Endodermal cell (in vitro differentiated cells): Measurements from ENCODE around the gene NCMAP. TPM values are rescaled to one million over a fixed set of nuclear protein-coding genes. Genes with fewer than 3 reads are reported as not detected.

Experiments used
- DNase-seq: peaks from one replicate; pipeline ENCODE4 v3.0.0-alpha.2; 2017
- H3K27ac ChIP-seq: 2 replicates; pipeline ENCODE4 v1.5.1; 2013; ENCODE audit warnings: mild to moderate bottlenecking, low read depth, low read length, moderate library complexity
- H3K27me3 ChIP-seq: 2 replicates; pipeline ENCODE4 v1.6.1; 2013; ENCODE audit warnings: mild to moderate bottlenecking, low read length, moderate library complexity; ENCODE audit not compliant: insufficient read depth, control insufficient read depth, poor library complexity, severe bottlenecking
- H3K36me3 ChIP-seq: 2 replicates; pipeline ENCODE4 v1.7.0; 2013; ENCODE audit warnings: mild to moderate bottlenecking, low read length, moderate library complexity; ENCODE audit not compliant: control insufficient read depth, insufficient read depth
- H3K4me1 ChIP-seq: one replicate; pipeline ENCODE4 v1.7.0; 2013; ENCODE audit warnings: low read length; ENCODE audit not compliant: control insufficient read depth, insufficient read depth
- H3K4me3 ChIP-seq: 2 replicates; pipeline ENCODE4 v1.5.1; 2013; ENCODE audit warnings: mild to moderate bottlenecking, low read length, moderate library complexity
- H3K9ac ChIP-seq: 2 replicates; pipeline ENCODE4 v1.6.1; 2013; ENCODE audit warnings: mild to moderate bottlenecking, low read length, moderate library complexity; ENCODE audit not compliant: poor library complexity, severe bottlenecking; ENCODE audit errors: extremely low read depth
- H3K9me3 ChIP-seq: 2 replicates; pipeline ENCODE4 v1.6.1; 2013; ENCODE audit warnings: mild to moderate bottlenecking, low read length, moderate library complexity; ENCODE audit not compliant: control insufficient read depth
- H3K27ac Mint-ChIP-seq: 2 replicates; pipeline ENCODE4 v1.8.0; 2020; ENCODE audit warnings: mixed read lengths
- H3K27me3 Mint-ChIP-seq: 2 replicates; pipeline ENCODE4 v1.8.0; 2021; ENCODE audit warnings: mild to moderate bottlenecking, mixed read lengths; ENCODE audit not compliant: insufficient read depth
- H3K36me3 Mint-ChIP-seq: 2 replicates; pipeline ENCODE4 v1.8.0; 2020; ENCODE audit warnings: low read depth, mixed read lengths
- H3K4me1 Mint-ChIP-seq: 2 replicates; pipeline ENCODE4 v1.8.0; 2020; ENCODE audit warnings: mixed read lengths
- H3K4me3 Mint-ChIP-seq: 2 replicates; pipeline ENCODE4 v1.8.0; 2020; ENCODE audit warnings: mild to moderate bottlenecking, moderate library complexity, mixed read lengths
- H3K9me3 Mint-ChIP-seq: 2 replicates; pipeline ENCODE4 v1.8.0; 2020; ENCODE audit warnings: mild to moderate bottlenecking, mixed read lengths
- WGBS, 2 experiments: methylation state at CpG; one replicate each; pipeline versions ENCODE4 v1.1.5 to v1.1.7; 2013; ENCODE audit warnings: missing lambda C conversion rate in 2 of 2, mixed read lengths in 1 of 2; ENCODE audit not compliant: insufficient coverage in 1 of 2, insufficient read length in 1 of 2; 5-methylcytosine and 5-hydroxymethylcytosine counted together
- total RNA-seq, 2 donors: library from RNA; stranded (reverse); fragmentation: NEBNext Ultra II Directional in 1 of 2; extraction: Animal tissue kit (Norgen Biotek cat#: 25700) in 1 of 2; gene quantifications; 2 replicates in 1 of 2; 3 replicates in 1 of 2; pipeline ENCODE4 v1.2.1, GENCODE V29; 2021
- TF ChIP-seq, protein P1 (sequence below): fragments of 200-600 bp; sonication (generic); conservative IDR thresholded peaks from 2 replicates; pipeline ENCODE4 v1.5.0; 2021; ENCODE audit warnings: antibody characterized with exemption, mild to moderate bottlenecking

Gene NCMAP
- total RNA-seq, 2 donors from 2014 or later: 0.15 to 0.42 TPM

DNA sequence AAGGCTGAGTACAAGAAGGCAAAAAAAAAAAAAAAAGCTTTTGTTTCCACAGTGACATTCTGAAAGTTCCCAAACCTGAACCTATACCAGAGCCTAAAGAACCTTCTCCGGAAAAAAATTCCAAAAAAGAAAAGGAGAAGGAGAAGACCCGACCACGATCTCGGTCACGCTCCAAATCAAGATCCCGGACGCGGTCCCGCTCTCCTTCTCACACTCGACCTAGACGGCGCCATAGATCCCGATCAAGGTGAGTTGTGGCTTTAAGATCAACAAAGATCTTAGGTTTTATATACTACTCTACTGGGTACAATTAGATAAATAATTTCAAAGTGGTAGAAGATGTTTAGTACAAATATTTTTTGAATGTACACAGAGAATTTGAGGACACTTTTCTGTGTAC, 96.5 kb downstream of the NCMAP start:
- Mint-ChIP-seq H3K4me1 (no peaks in the 10 kb centered on the region), H3K27ac (no peak overlapping the region), H3K27me3 (no peaks in the 10 kb centered on the region), H3K4me3 (no peak overlapping the region), H3K9me3 (no peaks in the 10 kb centered on the region), H3K36me3 (peaks cover 90% of the 10 kb centered on the region)
- TF ChIP-seq, protein P1, sequence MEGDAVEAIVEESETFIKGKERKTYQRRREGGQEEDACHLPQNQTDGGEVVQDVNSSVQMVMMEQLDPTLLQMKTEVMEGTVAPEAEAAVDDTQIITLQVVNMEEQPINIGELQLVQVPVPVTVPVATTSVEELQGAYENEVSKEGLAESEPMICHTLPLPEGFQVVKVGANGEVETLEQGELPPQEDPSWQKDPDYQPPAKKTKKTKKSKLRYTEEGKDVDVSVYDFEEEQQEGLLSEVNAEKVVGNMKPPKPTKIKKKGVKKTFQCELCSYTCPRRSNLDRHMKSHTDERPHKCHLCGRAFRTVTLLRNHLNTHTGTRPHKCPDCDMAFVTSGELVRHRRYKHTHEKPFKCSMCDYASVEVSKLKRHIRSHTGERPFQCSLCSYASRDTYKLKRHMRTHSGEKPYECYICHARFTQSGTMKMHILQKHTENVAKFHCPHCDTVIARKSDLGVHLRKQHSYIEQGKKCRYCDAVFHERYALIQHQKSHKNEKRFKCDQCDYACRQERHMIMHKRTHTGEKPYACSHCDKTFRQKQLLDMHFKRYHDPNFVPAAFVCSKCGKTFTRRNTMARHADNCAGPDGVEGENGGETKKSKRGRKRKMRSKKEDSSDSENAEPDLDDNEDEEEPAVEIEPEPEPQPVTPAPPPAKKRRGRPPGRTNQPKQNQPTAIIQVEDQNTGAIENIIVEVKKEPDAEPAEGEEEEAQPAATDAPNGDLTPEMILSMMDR: no peak
- no peak overlapping the region for H3K4me3 ChIP-seq
- H3K36me3 ChIP-seq: peaks cover 95% of the 10 kb centered on the region
- 98 to 99% methylated on average over 11 to 13 of the region's 13 CpGs for WGBS, 2 experiments
- no peak overlapping the region for H3K27ac ChIP-seq
- H3K9ac ChIP-seq: no peak overlapping the region
- DNase-seq: no peak
- no peaks in the 10 kb centered on the region for H3K27me3 ChIP-seq
- no peaks in the 10 kb centered on the region for H3K4me1 ChIP-seq
- H3K9me3 ChIP-seq: no peaks in the 10 kb centered on the region

DNA sequence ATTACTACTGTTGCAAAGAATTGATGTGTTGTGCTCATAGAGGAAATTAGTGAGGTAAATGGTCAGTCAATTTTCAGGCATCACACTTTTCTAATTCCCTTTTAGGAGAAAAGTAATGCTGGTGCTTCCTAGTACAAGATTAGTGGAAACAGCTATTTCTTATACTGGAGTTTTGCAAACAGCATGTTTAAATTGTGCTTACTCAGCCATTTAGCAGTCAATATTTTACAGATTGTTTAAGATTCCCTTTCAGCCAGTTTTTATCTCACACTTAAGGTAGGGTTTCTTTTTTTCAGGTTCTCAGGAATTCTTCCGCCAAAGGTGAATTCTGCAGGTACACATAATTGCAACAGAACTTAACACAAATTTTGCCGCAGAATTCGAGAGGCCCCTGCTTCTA, 98.1 kb downstream of the NCMAP start:
- 100% methylated on average over 3 of the region's 3 CpGs for WGBS, 2 experiments
- no peak overlapping the region for H3K4me3 Mint-ChIP-seq
- peaks cover 82% of the 10 kb centered on the region for H3K36me3 Mint-ChIP-seq
- Histone ChIP-seq H3K36me3 (peaks cover 95% of the 10 kb centered on the region), H3K9ac (no peak overlapping the region), H3K27me3 (no peaks in the 10 kb centered on the region), H3K4me3 (no peak overlapping the region), H3K27ac (no peak overlapping the region), H3K9me3 (no peaks in the 10 kb centered on the region), H3K4me1 (no peaks in the 10 kb centered on the region)
- H3K4me1 Mint-ChIP-seq: no peaks in the 10 kb centered on the region
- TF ChIP-seq, protein P1: no peak
- H3K9me3 Mint-ChIP-seq: no peaks in the 10 kb centered on the region
- no peaks in the 10 kb centered on the region for H3K27me3 Mint-ChIP-seq
- no peak for DNase-seq
- peak overlapping the region; percentile 2 for H3K27ac Mint-ChIP-seq

DNA sequence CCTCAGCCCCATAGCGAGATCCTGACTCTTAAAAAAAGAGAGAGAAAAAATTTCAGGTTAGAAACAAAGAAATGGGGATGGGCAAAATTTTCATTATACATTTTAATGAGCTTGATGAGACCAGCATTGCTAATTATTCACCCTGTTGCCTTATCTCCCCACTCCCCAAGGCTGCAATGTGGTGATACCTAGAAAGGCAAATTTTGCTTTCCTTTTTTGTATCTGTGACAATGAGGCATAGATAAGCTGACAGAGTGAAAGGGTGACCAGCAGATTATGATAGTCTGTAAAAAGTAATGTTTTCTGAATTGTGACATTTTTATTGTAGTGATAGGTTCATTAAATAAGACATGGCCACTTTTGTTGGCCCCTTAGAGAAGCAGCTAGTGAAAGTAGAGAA, 100.2 kb downstream of the NCMAP start:
- no peak overlapping the region for H3K9ac ChIP-seq
- peaks cover 94% of the 10 kb centered on the region for H3K36me3 ChIP-seq
- Mint-ChIP-seq H3K4me1 (no peaks in the 10 kb centered on the region), H3K4me3 (no peak overlapping the region), H3K27me3 (no peaks in the 10 kb centered on the region), H3K36me3 (peaks cover 81% of the 10 kb centered on the region), H3K9me3 (no peaks in the 10 kb centered on the region), H3K27ac (peak overlapping the region; percentile 36)
- no peak overlapping the region for H3K27ac ChIP-seq
- H3K9me3 ChIP-seq: no peaks in the 10 kb centered on the region
- no peaks in the 10 kb centered on the region for H3K4me1 ChIP-seq
- no peak overlapping the region for H3K4me3 ChIP-seq
- H3K27me3 ChIP-seq: no peaks in the 10 kb centered on the region
- WGBS, 2 experiments: 88% methylated on average over 1 of the region's 1 CpG; no CpG with 5 or more reads in 1 of the 2 experiments
- TF ChIP-seq, protein P1: no peak
- DNase-seq: no peak
